Purkinje cell (primary cell): ENCODE data around the gene CFAP206. TPM values are rescaled to one million over a fixed set of nuclear protein-coding genes. Genes with fewer than 3 reads are reported as not detected.

ENCODE experiments used
- polyA plus RNA-seq: library from polyadenylated mRNA; unstranded; fragments of >200 nt; fragmentation: Nextera tagmentation; gene quantifications from 2 replicates; pipeline ENCODE4 v1.2.1, GENCODE V29; 2014

CFAP206 gene, protein sequence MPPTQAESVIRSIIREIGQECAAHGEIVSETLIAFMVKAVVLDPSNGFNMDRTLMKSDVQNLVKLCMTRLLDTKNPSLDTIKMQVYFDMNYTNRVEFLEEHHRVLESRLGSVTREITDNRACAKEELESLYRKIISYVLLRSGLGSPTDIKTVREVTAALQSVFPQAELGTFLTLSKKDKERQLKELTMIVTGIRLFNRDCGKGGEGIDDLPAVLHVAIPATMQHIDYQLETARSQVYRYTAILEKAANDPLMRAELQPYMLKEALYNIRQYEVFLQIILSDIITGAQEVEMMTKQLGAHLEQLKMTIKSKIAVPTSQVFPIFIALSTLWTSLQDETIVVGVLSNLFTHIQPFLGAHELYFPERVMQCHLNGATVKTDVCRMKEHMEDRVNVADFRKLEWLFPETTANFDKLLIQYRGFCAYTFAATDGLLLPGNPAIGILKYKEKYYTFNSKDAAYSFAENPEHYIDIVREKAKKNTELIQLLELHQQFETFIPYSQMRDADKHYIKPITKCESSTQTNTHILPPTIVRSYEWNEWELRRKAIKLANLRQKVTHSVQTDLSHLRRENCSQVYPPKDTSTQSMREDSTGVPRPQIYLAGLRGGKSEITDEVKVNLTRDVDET
- polyA plus RNA-seq = 3.8 and 5.3 TPM in 2 replicates

DNA sequence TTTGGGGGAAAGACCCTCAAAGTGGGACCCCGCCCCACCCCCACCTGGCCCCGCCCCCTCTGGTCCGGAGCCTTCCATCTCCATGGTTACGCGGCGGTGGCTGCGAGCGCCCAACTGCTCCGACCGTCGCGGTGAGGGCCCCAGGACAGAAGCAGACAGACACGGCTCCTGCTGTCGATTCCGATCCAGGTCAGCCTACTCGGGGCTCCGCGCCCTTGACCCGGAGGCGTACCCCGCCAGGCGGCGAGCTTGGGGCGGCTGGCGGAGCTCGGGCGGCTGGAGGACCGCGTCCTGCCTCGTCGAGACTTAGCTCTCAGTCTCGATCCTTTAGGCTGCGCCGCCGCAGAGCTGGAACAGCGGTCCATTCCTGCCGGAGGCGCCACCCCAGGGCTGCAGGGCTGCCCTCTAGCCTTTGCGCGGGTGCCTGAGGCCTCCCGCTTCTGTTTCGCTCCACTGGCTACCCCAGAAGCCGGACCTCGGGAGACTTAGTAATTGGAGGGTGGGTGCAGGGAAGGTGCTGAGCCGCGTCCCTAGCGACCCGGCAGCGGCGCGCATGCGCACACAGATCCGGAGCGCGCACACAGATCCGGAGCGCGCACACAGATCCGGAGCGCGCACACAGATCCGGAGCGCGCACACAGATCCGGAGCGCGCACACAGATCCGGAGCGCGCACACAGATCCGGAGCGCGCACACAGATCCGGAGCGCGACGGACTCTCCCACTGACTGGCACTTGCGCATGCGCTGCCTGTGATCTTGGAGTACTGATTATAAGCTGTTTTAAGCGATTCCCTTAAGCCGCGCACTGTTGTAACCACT, at the start of gene CFAP206:
Gene CFAP206, plus strand, starts transcription at position 72 of the 820 bp plus-strand sequence. CDS start 1,868 bp downstream, outside the sequence.

DNA sequence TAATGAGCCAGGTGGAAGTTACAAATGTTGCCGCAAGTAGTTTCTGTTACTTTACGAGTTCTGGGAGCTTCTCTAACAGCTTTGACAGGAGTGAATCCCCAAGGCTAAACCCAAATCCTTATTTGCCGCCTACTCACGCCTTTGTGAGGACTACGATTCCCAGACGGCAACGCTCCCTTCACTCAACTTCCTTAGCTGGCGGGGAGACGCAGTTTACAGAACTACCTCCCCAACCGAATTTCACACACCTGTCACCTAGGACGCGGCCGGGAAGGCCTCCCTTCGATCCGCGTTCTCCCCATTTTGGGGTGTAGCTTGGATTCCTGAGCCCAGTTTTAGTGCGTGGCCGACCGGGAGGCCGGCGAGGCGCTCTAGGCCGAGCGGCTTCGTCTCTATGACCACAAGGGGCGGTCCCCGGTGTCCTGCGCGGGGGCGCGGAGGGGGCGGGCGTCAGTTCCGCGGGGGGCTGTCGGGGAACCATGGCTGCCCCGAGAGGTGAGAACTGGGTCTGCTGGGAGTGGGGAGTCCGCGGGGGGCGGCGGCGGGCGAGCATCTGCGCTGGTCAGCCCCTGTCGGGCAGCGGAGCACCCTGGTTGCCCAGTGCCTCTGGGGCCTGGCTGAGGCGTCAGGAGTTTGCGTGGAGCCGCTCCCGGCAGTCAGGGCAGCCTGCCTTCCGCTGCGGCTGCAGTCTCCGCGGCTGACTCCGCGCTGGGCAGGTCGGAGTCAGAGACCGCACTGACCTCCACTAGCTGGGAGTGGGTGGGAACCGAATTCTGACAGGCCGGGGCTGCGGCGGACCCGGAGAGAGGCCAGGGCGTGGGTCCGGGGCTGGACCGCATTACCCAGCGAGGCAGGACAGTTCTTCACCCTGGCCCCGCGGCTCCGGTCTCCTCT, 65.0 kb downstream of the CFAP206 start, which contains the start of gene SLC35A1:
Gene SLC35A1, plus strand, starts transcription at position 450 of the 894 bp plus-strand sequence. Its CDS starts 30 bp downstream, at position 480.

Other genes starting within 250 kb of the CFAP206 start
- 101 and 109 TPM in 2 replicates for gene SMIM8, start 85.4 kb upstream of the CFAP206 start, polyA plus RNA-seq
- not detected in 2 replicates for gene GJB7, start 78.7 kb upstream of the CFAP206 start, polyA plus RNA-seq
- 2.4 and 3.3 TPM in 2 replicates for gene C6orf163, start 63.2 kb upstream of the CFAP206 start, polyA plus RNA-seq
- gene SLC35A1, start 65.0 kb downstream of the CFAP206 start, polyA plus RNA-seq = 39.2 and 58.4 TPM in 2 replicates
- gene RARS2, start 182.0 kb downstream of the CFAP206 start, polyA plus RNA-seq = 20.3 and 26.2 TPM in 2 replicates
- gene ORC3, start 182.2 kb downstream of the CFAP206 start, polyA plus RNA-seq = 190 and 243 TPM in 2 replicates